Tongue (tissue), 2 donors: ENCODE measurements around the gene STXBP1. TPM values are rescaled to one million over a fixed set of nuclear protein-coding genes. Genes with fewer than 3 reads are reported as not detected.
A peak's percentile ranks its signal among the peaks of the same experiment; 100 is the strongest.
"Not testable (repeated sequence)": the region's sequence is repeated elsewhere in the genome, so short reads cannot be mapped to it uniquely, and the experiment has no call there.

Experiments
- DNase-seq: peaks from one replicate; pipeline ENCODE4 v3.0.0-alpha.2; 2015
- total RNA-seq: library from RNA; depleted of rRNA; stranded (reverse); fragments of >200 nt; gene quantifications from one replicate; pipeline ENCODE4 v1.2.3, GENCODE V29; 2014

Gene STXBP1
- 12.8 TPM for total RNA-seq

DNA sequence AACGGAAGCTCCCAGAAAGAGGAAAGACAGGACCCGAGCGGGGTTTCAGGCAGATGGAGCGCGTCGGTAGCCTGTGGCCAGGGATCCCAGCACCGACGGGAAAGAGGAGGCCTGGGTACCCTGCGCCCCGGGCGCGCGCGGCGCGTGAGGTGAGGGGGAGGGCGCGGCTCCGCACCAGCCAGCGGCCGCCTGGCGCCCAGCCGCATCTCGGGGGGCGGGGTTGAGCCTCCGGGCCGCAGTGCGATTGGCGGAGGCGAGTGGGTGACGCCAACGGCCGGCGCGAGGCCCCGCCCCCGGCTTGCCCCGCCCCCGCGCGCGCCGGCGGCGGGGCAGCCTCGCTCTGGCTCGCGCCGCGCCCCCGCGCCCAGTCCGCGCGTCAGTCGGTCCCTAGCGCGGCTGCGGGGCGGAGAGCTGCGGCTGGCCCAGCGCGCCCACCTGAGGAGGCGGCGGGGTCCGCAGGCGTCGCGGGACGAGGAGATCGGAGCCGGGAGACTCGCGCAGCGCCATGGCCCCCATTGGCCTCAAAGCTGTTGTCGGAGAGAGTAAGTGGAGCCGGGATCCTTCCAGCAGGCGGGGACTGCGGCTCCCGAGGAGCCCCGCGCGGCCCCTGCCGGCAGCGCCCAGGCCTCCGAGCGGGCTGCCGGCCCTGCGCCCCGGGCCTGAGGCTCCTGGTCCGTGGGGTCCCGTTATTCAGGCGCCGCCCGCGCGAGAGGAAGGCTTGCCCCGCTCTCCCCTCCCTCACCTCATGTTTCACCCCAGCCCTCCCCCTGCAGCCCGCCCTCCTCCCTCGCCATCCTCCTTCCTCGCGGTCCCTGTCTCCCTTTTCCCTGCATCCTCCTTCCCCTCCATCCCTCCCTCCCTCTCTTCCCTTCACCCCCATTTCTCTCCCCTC lies at the start of gene STXBP1:
TSS of gene STXBP1 (plus strand) at position 379 of the 892 bp plus-strand sequence. CDS start at position 506, 127 bp downstream.
- peak; percentile 94 for DNase-seq

DNA sequence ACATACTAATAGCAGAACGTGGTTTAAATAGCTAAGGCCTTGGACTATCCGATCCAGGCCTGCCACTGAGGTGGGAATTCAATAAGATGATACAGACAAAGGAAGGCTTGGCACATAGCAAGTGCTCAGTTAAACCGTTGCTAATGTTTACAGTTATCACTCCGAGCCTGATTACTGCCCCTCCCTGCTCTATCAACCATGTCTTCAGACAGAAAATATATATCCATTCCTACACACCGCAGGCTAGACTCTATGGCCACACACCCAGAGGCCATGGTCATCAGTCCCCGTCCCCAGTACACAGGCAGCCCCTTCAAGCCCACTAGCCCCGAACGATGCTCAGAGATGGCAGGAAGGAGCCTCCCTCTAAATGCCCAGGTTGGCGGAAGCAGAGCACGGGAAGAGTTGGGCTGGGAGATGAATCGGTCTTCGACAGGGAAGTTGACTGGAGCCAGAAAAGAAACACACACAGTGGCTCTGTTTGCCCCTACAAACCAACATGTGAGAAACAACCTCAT lies 49.7 kb upstream of the STXBP1 start:
- DNase-seq, result no peak

DNA sequence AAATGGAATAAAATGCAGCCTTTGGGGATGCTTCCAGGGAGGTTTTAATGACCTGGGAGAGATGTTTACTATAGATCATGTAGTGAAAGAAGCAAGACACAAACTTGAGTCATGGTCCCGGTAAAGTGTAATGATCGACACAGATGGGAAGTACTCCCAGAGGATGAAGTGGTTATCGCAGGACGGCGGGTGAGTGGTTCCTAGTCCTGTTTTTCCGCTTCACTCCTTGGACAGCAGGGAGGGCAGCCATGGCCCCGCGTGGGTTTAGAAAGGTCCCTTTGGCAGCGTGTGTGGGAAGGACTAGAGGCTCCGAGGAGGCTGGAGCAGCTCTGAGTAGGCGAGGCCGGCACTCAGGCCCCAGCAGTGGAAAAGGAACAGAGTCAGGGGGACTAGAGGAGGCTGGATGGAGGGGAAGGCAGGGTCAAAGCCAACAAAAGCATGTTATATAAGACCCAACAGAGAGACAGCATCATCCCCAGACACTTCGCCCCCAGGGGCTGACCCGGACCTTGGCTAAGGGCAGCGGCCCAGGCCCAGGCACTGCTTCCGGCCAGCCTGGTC lies 49.2 kb upstream of the STXBP1 start:
- DNase-seq, result no peak

DNA sequence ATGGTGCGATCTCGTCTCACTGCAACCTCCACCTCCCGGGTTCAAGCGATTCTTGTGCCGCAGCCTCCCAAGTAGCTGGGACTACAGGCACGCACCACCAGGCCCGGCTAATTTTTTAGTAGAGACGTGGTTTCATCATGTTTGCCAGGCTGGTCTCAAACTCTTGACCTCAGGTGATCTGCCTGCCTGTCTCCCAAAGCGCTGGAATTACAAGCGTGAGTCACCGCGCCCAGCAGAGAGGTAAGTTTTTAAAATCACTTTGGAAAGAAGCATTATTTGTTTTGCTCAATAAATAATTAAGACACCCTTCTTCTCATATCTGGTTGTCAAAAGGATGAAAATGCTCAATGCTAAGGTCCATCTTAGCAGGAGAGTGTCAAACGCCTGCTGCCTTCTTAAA lies 48.5 kb upstream of the STXBP1 start:
- no peak for DNase-seq

DNA sequence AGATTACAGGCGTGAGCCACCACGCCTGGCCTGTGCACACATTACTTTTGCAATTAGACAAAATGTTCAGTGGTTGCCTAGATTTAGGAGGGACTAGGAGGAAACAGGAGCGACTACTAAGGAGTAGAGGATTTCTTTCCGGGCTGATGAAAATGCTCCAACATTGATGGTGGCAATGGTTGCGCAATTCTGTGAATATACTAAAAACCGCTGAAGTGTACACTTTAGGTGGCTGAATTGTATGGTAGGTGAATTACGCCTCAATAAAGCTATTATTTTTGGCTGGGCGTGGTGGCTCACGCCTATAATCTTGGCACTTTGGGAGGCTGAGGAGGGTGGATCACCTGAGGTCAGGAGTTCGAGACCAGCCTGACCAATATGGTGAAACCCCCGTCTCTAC lies 46.8 kb upstream of the STXBP1 start:
- no peak for DNase-seq

DNA sequence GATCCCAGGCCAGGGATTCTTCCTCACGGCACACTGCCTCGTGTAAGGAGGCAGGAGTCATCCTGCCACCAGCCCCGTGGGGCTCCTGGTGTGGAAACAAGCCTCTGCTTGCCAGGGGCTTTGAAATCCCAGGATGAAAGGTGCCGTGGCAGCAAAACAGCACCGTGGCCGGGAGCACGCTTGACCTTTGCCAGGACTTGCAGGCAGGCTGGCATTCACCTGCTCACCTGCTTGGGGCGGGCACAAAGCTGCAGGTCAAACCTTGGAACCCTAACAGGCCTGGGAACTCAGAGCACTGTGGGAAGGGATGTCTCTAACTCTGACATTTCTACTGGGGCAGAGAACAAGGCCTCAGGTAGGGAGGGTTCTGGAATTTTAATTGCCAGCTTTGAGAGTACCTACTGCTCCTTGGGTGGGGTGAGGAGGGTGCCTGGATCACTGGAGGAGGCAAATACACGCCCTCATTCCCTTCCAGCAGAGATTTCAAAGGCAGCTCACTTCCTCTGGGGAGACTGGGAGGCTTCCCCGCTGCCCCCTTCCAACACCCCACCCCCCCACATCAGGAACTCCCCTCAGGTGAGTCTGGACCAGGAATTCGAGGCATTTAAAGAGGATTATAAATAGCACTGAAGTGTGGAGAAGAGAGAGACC lies 45.6 kb upstream of the STXBP1 start:
- DNase-seq, result no peak

DNA sequence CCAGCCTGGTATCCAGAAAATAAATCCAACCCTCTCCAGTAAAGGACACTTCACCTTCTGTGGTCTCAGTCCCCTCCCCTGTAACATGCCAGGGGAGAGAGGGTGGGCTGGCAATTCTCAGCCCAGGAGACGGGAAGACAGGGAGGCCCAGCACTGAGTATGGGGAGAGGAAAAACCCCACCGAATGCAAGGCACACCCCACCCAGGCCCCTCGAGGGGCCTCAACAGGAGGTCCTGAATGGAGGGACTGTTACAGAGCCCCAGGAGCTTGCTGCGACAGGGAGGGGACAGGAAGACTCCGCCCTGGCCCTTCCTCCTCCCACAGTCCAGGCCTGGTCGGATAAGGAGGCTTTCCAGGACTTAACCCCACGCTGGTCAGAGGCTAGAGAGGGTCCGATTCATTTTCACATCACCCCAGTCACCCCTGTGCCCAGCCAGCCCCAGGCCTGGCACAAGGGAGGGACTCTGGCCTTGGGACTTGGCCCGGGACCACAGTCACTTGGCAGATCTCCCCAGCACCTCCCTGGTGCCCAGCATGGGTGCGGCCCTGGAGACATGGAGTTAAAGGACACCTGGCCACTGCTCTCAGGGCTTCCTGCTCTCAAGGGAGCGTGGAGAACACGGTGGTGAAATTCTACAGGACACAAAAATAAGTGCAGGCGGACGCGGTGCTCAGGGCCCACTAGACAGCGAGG lies 44.9 kb upstream of the STXBP1 start:
- DNase-seq, result peak; percentile 82

DNA sequence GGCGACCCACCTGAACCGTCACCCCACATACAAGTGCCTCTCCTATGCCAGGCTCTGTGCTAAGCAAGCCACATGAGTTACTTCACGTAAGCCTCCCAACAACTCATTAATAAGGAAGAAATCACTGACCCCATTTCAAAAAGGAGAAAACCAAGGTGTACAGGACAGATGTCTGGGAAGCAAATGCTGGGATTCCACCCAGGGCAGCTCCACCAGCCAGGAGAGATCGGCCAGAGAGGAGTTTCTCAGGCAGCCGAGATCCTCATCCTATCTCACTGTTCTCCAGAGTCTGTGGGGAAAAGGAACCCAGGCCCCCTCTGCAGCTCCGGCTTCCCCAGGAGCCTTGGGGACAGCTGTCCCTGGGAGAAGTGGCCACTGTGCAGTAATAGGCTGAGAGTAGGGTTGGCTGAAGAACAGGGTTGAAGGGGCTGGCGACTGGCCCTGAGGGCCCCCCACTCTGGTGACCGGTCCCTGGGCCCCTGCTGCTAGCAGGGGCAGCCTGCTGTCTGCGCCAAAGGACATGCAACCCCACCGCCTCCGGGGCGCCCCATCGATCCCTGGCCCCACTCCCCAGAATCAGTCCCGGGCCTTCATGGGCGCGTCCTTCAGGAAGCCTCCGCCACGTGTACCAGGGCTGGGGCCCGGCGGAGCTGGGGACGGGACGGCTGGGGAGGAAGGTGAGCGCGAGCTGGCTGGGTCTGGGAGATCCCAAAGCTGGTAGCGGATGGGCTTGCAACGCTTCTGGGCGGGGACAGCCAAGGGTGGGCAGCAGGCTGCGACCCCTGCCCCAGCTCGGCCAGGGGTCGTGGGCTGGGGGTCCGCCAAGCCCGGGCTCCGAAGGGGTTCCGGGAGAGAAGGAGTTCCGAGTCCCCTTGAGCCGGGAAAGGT lies 44.1 kb upstream of the STXBP1 start:
- DNase-seq, result peak; percentile 35

DNA sequence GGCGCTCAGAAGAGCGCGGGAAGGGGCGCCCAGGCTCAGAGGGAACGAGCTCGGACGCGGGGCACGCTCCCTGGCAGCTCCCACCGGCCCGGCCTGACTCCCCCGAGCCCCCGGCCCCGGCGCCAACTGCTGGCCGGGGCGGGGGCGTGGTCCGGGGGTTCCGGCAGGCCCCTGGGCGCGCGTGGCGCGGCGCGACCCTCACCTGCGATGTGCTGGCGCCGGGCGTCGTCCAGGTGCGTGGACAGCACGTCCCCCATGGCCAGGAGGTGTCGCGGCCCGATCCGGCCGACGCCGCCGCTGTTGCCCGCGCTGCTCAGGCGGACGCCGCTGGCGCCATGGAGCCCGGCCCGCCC lies 43.5 kb upstream of the STXBP1 start:
- DNase-seq, result peak; percentile 25

DNA sequence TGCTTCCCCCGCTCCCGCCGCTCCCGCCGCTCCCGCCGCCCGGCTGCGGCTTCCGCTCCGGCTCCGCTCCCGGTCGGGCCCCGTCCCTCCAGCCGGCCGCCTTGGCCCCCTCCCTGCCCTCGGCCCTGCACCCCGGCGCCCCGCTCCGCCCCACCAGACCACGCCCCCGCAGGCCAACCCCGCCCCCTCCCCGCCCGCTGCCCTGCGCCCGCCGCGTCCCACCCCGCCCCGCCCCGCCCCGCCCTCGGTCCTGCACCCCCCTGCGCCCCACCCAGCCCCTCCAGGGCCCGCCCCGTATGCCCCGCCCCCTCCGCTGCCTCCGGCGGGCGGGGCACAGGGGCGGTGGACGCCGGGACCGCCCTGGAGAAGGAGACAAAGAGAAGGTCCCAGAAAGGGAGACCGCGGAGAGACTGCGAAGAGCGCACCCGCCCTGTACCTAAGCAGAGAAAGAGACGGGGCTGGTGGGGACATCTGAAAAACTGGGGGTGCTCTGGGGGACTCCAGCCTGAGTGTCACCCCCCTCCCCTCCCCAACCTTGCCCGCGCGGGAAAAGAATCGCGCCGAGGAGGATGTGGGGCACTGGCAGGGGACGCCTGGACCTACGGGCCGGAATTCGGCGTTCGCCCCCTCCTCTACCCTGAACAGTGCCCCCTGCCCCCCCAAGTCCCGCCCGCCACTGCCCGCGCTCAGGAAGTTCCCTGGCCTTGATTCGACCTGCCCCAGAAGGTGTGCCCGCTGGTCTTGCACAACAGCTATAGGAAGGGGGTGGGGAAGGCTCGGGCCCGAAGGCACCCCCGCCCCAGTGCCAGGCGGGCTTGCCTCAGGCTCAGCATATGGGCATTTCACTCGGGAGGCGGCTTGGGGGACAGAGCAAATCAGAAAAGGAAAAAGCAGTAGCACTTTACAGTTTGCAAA lies 42.8 kb upstream of the STXBP1 start:
- DNase-seq, result peak; percentile 94

DNA sequence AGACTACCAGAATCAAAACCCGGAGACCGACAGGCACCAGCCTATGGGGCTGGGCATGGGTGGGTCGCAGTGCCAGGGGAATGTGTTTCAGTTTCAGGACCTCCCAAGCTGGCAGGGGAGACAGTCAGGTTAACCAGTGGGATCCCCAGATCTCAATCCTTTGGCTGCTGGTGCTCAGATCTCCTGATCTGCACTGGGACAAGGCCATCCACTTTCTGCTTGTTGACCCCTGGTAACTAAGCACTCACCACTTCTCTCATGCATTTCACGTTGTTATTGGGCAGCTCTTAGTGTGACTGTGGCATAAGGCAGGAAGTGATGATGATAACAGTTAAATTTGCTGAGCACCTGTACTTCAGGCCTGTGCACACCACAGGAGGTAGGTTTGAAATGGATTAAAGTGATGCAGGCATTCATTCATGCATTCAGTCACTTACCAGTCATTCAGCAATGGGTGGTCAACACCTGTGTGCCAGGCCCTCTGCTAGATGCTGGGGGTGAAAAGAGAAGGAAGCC lies 42.1 kb upstream of the STXBP1 start:
- DNase-seq, result peak; percentile 18

DNA sequence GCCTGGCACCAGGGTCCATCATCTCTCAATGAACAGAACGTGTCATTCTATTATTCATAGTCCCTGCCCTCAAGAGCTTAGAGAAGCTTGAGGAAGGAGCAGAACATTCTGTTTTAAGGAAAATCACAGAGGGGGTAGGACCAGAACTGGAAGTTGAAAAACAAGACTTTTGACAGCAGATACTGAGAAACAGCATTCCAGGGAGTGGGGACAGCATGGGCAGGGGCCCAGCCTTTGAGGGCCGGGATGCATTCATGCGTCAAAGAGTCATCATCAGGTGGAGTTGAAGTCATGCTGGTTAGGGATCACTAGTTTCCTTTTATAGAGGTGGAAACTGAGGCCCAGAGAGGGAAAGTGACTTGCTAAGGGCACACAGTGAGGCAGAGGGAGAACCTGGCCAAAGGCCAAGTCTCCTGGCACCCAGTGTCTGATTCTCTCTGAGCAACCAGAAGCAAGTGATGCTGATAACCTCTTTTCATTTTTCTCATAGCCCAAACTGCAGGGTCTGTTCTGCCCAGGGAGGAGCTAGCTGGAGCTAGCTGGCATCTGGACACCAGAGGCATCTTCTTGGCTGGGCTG lies 41.5 kb upstream of the STXBP1 start:
- no peak for DNase-seq

DNA sequence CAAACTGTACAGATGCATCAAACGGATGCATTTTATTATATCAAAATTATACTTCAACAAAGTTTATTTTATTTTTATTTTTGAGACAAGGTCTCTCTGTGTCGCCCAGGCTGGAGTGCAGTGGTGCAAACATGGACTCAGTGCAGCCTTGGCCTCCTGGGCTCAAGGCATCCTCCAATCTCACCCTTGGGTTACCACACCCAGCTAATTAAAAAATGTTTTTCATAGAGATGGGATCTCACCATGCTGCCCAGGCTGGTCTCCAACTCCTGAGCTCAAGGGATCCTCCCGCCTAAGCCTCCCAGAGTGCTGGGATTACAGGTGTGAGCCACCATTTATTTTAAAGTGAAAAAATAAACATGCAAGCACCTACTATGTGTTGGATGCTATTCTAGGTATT lies 40.1 kb upstream of the STXBP1 start:
- DNase-seq, result no peak

DNA sequence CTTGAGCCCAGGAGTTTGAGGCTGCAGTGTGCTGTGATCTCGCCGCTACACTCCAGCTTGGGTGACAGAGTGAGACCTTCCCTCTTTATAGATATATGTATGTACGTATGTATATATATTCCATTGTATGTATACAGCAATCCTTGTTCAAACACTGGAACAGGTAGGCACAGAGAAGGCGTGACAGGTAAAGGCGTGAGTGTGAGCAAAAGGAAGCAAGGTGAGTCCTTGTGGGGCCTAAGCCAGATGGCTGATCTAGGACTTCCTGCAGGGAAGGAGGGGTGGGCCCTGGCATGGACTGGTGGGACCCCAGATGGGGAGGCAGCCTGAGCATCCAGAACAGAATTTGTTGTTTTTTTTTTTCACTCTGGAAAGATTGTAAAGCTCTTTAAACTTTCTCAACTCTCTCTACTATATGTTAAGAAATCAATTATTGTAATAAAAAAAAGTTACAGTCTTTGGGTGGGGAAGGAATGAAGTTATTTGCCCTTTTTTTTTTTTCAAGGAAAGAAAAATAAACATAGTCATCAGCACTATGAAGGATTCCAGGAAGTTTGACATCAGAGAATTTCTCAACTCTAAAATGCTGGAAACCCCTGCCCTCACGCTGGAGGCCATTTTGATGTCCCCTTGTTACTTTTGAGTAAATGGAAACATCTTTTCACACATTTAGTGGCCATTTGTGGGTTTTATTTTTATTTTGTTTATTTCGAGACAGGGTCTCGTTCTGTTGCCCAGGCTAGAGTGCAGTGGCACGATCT lies 38.9 kb upstream of the STXBP1 start:
- DNase-seq, result peak; percentile 56

DNA sequence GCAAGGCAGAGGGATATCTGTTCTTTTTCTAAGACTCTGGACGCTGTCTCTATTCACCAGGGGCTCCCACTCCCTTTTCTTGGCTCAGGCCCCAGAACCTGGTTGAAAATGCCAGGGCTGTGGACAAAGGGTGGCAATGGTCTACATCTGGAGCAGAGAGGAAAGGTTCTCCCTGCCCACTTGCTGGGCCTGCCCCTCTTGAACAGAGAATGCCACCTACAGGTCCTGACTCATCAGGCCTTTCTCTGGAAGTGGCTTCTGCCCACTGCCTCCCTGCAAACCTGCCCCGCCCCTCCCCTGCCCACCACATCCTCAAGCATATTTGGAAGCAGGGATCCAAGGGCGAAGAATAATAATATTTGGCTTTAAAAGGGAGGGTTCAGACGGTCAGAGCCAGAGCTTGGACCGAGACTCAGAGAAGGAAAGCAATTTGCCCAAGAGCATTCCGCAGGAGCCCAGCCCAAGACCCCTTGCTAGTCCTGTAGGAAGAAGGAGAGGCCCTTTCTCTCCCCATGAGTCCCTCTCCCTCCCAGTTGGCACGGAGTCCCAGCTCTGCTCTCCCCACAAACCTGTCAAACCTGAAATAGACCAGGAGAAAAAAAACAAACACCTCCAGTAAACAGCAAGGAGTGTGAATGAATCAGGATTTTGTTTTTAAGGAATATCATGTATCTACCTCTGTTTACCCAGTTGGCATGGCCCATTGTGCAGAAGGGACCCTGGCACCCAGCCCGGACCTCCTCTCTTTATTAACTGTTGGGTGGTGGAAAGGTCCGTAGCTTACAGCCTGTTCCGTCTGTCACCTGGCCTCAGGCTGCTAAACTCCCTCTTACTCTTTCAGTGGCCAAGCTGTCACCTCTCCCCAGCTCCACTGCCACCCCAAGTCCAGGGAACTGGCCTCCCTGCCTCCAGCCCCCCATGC lies 37.7 kb upstream of the STXBP1 start:
- DNase-seq, result peak; percentile 80

DNA sequence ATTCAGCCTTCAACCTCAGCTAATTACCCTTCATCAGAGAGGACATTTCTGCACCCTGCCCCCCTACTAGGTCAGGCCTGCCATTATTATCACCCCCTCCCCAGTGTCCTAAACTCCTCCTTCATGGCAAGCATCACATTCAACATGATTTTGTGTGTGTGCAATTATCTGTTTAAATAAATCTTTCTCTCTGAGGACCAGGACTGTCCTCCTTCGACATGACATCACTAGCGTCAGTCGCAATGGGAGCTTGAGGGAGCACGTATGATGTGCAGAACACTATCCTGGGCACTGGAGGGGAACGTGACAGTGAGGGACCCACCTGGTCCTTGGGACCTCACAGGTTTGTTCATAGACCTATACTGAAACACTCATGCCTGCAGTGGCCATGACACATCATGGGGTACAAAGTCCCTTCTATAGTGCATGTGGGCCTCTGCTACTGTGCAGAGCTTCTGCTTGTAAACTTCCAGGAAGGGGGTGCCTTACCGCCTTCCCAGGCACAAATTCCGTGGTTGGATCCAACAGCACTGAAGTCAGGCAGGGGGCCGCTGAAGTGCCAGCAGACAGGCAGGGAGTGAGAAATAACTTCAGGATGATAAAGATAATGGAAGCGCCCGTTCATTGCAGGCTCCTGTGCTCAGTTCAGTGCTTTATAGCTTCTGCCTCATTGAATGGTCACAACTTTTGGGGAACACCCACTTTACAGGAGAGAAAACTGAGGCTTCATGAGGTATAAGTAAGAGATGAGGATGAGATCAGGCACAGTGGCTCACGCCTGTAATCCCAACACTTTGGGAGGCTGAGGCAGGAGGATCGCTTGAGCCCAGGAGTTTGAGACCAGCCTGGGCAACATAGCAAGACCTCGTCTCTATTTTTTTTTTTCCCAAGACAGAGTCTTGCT lies 36.0 kb upstream of the STXBP1 start:
- no peak for DNase-seq

DNA sequence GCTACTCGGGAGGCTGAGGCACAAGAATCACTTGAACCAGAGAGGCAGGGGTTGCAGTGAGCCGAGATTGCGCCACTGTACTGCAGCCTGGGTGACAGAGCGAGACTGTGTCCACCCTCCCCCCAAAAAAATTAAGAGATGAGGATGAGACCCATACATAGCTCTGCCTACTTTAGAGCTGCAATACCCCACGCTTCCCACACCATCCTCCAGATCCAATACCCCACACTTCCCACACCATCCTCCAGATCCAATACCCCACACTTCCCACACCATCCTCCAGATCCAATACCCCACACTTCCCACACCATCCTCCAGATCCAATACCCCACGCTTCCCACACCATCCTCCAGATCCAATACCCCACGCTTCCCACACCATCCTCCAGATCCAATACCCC lies 34.9 kb upstream of the STXBP1 start:
- DNase-seq, result not testable (repeated sequence)
